ENCODE results near the gene SP2.

- TF ChIP-seq CTCF (IDR thresholded peaks at IDR 0.05; ENCODE audit: low read depth, low read length) (no peak), EZH2phosphoT487 (IDR thresholded peaks at IDR 0.05; ENCODE audit: low read depth) (no peak)
Measured at GRCh38 chr17:47871048-47871447, 25.0 kb upstream of the SP2 start.

Measured in OCI-LY3 (cell line).